GOT3 (cell line): Measurements from ENCODE around the gene ARHGAP26.

Source experiments
- DNase-seq: peaks from one replicate; lab custom pipeline; 2025; ENCODE audit warnings: mixed read lengths; lab: John Stamatoyannopoulos, UW

ARHGAP26 gene

DNA sequence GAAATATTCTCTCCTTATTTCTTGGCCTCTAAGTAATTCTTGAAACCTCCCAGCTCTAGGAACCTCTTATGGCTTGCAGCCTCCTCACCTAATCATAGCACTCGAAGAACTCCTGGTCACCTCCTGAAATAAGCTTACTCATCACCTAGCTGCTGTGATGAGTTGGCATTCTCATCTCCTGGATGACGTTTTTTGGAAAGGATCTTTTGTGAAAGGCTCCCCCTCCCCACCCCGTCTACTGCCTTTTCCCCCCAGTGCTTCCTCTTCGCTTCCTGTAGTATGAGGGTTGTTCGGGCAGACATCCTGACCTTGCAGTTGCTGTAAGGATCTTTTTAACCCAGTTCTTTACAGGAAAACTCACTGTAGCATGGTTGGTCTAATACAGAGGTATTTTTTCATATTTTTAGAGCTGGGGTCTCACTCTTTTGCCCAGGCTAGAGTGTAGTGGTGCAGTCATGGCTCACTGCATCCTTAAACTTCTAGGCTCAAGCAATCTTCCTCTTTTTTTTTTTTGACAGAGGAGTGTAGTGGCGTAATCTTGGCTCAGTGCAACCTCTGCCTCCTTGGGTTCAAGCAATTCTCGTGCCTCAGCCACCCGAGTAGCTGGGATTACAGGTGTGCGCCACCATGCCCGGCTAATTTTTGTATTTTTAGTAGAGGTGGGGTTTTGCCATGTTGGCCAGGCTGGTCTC, 41.8 kb downstream of the ARHGAP26 start:
- no peak for DNase-seq

DNA sequence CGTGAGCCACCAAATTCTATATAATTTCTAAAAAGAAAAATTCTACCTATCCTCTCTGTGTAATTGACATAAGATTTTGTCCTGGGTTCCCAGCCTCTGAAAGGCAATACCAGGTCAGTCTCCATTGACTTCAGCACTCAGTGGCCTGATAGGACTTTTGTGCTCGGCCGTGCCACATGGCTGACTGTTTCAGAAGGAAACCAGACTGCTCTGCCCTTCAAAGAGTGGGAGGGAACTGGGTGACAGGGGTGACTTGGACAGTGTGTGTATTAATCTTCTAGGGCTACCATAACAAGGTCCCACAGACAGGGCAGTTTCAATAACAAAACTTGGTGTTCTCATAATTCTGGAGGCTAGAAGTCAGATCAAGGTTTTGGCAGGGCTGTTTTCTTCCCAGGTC, 43.0 kb downstream of the ARHGAP26 start:
- no peak for DNase-seq

DNA sequence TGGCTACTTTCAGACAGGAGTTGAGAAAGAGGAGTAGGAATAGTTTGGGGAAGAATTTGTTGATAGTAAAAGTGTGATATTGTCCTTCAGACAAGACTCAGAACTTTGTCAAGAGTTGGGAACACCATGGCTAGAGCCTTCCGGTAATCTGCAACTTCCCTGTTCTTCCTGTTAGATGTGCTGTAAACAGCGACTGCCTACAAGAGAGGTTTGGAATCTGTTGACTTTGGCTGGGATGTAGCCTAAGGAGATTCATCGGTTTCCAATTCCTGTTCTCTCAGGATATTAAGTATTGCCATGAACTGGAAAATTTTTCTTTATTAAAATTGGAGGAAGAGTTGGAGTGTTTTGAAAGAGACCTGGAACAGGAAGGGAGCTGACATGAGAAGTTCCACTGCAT, 43.9 kb downstream of the ARHGAP26 start:
- DNase-seq = no peak

DNA sequence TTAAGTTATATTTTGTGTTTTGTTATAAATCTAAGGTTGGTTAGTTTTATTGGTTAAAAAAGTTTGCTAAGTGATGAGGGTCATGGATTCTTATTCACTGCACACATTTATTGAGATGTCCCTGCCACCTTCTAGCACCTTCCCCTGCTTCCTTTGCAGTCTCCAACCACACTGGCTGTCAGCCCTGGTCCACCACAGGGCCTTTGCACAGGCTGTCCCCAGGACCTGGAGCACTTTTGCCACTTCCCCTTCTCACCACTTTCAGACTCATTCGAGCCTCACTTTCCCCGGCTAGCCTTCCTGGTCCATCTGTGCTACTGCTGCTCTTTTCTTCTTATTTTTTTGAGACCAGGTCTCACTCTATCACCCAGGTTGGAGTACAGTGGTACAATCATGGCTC, 45.3 kb downstream of the ARHGAP26 start:
- no peak for DNase-seq

DNA sequence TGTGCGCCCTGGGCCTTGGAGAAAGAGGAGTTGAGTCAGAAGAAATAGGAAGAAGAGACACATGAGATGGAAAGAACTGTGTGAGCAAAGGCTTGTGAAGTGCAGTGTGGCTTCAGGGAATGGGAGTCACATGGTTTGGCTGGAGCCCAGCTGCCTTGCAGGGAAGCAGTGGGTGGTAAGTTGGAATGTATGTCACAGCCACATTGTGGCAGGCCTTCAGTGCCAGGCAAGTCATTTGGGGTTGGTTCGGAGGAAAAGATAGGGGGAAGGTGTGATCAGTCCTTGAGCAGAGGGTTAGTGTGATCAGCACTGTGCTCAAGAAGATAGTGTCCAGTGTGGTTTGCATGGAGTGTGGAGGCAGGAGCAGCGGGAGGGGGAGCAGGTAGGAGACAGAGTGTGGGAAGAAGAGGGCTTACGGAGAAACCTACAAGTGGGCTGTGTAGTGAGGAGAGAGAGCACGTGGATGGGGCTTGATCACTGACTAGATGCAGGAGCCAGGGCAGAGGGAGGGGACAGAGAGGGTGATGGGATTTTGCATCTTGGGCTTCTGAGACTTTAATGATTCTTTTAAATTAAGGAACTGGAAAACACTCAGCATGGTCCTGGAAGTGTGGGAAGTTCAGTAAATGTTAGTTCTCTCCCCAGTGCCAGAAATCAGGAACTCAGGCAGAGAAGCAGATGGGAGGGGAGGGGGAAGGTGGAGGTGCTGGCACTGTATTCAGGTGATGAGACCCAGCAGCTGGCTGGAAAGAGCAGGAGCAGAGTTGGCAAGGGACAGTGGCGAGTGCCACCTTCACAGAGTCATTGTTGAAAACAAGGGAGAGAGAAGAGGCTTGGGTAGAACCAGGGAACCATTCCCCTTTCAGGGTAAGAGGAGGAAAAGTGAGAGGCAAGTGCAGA, 46.6 kb downstream of the ARHGAP26 start:
- DNase-seq = no peak

DNA sequence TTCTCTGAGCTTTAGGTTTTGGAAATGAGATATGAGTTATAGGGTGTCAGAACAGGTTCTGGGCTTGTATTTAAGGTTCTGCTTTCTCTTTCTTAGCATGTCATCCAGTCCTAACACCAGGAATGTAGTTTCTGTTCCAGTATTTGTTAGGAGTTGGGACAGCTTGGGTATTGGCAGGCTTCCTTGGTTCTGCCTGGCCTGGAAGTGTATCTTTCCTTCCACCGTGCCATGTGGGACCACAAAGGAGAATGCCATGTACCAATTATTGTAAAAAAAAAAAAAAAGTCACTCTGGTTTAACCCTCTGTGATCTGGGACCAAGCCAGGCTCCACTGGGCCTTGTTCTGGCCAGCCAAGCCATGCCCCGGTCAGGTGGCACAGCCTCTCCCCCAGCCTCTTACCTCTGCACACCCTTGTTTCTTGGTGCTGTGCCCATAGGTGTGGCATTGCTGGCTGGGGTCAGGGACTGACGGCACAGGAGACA, 47.8 kb downstream of the ARHGAP26 start:
- no peak for DNase-seq

DNA sequence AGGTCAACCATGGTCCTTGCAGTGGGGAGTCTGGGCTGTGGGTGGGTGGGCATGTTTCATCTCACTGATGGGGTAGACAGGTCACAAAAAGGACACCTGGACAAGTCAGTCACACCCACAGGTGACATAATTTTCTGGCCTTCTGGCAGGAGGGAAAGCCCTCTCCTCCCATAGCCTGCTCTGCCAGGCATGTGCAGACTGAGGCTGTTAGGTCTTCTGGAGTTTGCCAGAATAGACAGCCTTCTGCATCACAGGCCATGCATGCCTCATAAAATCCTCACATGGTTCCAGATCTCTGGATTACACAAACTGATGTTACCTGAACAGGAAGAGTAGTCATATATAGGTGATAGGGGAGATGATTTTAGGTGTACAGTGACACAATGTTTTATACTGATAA, 49.1 kb downstream of the ARHGAP26 start:
- DNase-seq = no peak

DNA sequence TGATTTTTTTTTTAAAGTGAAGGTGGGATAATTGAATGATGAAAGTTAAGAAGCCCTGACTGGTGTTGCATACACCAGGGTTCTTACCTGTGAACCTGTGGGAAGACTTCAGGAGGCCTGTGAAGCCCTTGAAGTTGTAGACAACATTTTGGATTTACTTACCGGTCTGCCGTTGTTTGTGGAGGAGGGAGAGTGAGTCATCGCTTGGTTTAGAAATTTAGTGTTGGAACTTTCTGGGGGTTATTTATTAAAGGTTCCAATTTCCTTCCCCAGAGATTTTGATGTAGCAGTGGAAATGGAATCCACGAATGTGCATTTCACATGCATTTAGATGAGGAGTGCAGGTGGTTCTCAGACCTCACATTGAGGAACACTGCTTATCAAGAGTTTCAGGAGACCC, 49.6 kb downstream of the ARHGAP26 start:
- DNase-seq = no peak

DNA sequence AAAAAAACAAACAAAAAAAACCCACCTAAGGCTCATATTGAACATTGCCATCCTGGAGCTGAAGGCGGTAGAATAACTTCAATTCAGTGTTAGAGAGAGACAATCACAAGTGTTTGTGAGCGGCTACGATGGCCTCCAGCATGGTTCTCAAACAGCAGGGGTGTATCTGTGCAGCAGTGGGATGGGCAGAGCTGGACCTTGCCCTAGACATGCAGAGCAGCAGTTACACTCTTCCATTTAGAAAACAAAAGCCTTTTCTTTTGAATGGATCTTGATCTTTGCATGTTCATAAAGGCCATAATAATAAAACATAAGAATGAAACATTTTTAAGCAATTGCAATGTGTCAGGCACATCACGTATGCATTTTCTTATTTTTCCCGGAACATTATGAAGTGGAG, 50.3 kb downstream of the ARHGAP26 start:
- DNase-seq = no peak

DNA sequence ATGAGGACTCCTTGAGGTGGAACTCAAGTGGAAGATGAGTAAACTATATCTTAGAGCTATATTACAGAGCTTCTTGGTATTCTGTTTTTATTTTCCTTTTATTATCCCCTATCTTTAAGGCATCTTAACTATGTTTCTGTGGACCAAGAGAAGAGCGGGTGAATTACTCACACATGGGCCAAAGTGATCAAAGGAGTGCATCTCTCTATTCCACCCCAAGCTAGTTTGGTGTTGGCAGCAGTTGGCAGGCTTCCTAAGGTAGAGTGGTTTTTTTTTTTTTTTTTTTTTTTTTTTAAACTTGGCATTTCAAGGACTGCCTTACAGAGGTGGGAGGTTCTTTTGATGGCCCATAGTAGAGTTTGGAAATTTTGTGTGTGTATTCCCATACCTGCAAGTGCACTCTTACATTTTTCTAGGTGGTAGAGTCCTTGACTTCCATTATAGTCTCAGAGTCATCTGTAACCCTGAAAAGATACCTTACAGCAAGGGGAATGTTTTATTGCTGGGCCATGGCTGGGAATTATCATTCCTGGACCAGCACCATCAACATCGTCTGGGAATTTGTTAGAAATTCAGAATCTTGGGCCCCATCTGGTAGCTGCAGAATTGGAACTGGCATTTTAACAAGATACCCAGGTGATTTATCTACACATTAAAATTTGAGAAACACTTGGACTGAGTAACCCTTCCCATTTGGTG, 51.0 kb downstream of the ARHGAP26 start:
- DNase-seq = no peak

DNA sequence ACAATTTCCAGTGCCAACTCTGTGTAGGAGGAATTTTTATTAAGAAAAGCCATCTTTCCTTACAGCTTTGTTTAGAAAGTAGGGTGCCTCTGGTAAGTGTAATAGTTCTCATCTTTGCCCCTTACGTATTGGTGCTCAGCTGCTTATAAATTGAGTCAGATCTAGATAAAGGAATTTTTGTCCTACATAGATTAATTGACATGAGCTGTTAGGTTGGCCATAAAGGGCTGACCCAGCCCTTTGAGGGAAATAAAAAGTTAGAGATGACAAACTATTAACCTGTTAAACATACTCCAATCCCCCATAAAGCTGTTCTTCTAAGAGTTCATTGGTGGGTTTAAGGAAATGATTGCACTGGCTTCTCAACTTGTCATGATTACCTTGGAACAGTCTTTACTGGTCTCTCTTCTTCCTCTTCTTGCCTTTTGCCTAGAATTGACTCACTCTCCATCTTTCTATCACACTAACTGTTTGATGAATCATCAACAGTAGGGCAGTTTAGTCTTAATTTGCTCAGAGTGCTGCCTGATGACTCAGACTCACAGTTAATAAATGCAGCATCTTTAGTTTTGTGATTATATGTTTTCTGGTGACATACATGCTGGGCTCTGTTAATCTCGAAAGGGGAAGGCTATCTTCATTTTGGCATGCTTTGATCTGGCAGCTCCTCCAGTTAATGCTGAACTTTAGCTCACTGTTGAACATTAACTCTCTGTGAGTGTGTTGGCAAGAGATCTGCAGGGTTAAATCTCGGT, 51.7 kb downstream of the ARHGAP26 start:
- DNase-seq = no peak

DNA sequence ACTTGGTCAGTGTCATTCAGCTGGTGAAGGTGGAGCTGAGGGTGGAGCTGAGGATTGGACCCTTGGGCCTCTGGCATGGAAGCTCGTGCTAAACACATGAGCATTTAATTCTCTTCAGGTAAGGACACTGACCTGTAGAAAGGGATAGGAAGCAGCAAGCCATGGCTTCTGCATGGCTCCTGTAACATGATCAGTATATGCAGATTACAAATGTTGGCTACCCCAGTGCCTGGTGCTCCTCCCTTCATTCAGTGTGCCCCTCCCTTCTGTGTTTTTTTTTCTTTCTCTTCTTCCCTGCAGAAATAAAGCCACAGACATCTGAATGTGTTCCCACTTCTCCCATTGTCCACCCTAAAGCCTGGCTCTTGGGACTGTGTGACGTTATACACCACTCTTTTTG, 52.9 kb downstream of the ARHGAP26 start:
- no peak for DNase-seq

DNA sequence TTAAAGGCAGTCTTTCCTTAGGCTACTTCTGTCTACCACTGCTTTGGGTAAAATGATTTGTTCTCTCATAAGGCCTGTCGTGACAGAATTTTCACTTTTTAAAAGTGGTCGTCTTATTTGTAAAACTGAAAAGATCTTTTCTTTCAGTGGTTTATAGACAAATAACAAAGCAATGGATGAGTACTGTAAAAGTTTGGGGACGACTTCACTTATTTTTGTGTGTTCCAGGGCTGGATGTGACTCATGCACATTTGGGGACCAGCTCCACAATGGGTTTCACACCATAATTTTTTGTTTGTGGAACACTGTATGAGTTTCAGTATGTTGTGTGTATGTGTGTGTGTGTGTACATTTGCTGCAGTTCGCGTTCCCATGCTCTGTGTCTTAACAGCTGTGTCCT, 53.6 kb downstream of the ARHGAP26 start:
- no peak for DNase-seq

DNA sequence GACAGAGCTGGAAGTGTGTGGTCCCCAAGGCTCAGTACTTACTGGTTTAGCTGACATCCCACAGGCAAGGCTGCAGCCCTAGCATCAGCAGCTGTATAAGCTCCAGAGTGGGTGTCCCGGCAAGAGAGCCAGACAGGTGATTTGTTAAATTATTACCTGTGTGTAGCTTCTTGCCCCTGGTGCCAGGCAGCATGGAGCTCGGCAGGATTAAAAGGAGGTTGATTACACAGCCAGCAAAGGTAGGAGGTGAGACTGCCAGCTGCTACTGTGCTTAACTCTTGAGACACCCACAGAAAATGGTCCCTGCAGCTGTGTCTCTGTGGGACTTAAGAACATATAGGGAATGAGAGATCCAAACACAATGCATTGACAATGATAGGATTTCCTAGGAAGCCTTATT, 54.2 kb downstream of the ARHGAP26 start:
- no peak for DNase-seq

DNA sequence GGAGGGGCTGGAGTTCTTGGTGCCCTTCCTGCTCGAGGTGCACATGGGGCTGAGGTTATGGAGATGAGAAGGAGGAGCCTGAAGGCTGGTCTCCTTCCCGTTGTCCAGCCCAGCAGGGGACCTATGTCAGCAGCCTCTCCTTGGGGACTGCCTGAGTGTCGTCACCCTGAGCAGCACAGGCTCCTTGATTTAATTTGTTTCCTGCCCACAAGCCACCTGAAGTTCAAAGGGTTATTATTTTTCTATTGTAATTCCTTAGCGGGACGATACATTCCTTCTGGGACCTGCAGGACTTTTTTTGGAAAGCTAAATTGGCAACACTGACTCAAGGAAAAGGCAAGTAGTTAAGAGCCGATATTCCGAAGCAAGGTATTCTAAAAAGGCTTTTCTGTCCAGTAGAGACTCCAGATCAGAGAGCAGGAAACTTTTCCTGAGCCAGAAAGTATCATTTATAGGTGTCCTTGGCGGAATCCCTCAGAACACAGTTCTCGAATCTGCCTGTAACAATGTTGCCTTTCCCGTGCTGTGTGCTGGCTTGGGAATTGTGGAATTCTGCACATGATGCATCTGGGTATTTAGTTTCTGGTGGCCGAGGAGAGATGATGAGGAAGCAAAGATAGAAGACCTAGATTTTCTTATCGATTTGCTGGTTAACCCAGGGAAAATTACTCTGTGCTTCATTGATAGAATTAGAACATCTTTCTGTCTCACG, 55.4 kb downstream of the ARHGAP26 start:
- DNase-seq = no peak

DNA sequence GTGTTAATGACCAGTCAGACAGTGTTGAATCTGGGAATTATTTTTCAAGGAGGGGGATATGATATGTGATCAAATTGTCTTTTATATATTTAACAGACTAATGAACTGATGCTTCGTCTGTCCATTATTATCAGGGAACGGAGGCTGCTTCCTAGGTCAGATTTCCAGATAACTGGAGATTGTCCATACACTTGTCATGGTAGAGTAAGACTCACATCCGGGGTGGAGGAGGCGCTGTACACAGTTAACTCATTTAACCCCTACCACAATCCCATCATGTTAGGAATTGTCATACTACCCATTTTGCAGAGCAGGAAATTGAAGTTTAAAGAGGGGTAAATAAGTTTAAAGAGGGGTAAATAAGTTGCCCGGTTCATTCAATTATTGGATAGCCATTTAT, 55.9 kb downstream of the ARHGAP26 start:
- no peak for DNase-seq

DNA sequence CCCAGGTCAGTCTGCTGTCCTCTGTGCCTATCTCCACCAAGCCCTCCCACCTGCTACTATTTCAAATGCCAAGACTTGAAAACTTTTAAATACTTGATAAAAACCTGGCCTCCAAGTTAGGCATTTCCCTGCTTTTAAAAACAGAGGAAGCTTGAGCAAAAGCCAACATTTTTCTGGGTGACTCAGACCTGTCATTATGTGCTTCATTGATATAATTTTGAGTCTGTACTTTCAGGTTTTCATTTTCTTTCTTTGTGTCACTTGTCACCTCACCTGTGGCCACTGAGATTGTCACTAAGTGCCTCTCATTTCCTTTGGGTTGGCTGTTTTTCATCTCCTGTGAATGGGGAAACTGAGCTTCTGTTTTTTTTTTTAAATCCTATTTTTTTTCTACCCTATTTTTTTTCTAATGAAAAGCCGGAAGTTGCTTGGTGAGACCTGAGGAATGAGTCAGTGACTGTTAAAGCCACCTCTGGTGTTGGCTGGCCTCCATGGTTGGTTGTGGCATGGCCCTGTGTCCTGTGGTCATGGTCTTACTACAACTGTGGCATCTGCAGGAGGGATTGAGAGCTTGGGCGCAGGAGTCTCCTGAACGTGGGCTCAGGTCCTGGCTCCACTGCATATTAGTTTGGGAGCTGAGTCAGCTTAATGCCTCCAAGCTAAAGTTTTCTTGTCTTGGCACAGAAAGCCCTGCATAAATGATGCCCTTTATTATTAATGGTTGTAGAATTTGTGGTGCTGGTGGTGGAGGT, 56.7 kb downstream of the ARHGAP26 start:
- no peak for DNase-seq

DNA sequence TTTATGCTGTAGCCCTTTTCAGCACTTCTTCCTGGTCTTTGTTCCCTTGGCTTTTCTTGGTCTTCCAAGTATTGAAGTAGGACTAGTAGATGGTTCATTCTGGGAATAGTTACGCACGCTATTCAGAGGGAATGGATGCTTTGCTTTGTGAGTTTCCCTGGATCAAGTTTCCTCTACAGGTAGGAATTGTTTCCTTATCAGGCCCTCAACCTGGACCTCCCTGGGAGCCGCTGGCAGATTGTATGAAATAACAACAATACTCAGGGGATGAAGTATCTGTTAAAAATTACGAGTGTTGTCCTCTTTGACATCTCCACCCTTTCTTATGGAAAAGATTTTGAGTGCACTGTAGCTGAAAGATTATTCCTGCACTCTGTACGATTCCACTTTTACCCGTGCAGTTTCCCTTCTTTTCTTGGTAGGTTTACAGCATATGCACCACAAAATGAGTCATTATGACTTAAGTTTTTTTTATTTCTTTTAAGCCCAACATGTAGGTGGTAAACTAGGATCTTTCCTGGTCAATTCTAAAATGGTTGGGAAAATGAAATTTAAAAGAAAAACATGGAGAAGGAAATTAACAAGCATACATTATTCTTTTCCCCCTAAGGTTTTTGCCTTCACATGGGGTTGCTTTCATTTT, 57.9 kb downstream of the ARHGAP26 start:
- no peak for DNase-seq

DNA sequence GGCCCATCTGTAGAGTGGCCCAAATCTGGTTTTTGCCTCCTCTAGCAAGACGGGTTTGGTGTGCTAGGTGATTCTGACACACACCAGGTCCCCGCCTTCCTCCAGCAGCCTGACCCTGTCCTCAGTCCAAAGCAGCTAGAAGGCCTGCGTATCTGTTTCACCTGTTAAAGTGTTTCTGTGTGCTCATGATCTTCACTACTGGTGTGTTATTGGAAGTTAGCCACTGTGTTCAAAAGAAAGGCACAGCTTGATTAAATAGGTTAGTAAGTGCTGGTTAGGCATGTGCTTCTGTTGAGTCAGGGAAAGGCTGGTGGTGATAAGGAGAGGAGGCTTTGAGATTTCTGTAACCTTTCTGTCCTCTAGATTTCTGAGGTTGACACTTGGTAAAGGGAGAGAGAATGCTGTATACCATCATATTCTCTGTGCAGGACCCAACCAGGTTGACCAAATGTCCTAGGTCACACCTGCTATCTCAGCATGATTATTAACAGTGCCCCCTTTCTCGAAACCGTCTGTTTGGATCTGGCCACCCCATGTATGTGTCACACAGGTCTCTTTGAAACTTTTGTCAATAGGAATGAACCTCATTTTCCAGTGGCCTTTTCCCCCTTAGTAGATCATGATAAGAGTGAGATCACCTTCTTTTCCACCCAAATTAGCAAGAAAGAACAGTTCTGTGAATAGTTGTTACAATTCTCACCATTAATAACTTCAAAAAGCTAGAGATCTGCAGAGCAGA, 58.8 kb downstream of the ARHGAP26 start:
- DNase-seq = no peak
